CD4-positive, alpha-beta T cell treated with Interleukin-4 for 4 hours (primary cell): ENCODE measurements around the gene RRAD.

Source experiments
- DNase-seq: peaks from one replicate; pipeline ENCODE4 v3.0.0-alpha.2; 2020

The RRAD gene

GRCh38 chr16:66931665-66932064, 6.3 kb upstream of the RRAD start:
- no peak for DNase-seq

DNA sequence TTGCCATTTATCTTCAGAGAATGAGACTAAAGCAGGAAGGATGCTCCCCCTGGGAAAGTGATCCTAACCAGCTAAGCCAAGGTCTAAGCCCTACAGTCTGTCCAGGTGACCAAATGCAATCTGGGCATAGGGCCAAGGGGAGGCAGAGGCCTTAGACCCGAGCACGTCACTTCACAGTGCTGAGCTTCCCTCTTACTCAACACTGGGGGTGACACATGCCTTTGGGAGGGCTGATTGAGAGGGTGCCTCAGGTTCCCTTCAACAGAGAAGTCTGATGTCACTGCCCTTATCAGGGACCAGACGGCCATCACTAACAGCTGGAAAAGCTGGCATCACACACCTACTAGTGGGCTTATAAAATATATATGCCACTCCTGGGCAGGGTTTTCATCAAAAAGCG, 4.9 kb upstream of the RRAD start:
- DNase-seq = no peak

DNA sequence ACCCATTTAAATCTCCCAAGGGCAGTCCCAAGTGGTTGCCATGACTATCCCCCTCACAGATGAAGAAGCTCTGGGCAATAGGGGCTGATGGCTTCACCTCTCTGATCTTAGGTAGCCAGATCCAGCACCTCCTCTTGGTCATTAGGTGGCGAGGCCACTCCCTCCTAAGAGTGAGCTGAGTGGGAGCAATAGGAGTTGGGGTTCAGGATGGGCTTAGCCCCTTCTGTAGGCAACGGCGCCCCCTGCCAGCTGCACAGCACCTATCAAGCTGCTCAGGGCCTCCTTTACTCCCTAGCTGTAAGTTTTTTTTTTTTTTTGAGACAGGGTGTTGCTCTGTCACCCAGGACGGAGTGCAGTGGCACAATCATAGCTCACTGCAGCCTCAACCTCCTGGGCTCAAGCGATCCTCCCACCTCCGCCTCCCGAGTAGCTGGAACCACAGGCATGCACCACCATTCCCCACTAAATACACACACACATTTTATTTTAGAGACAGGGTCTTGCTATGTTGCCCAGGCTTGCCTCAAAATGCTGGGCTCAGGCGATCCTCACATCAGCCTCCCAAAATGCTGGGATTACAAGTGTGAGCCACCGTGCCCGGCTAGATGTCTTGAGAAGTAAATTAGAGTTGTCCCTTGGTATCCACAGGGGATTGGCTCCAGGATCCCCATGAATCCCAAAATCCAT, 3.5 kb upstream of the RRAD start:
- no peak for DNase-seq

DNA sequence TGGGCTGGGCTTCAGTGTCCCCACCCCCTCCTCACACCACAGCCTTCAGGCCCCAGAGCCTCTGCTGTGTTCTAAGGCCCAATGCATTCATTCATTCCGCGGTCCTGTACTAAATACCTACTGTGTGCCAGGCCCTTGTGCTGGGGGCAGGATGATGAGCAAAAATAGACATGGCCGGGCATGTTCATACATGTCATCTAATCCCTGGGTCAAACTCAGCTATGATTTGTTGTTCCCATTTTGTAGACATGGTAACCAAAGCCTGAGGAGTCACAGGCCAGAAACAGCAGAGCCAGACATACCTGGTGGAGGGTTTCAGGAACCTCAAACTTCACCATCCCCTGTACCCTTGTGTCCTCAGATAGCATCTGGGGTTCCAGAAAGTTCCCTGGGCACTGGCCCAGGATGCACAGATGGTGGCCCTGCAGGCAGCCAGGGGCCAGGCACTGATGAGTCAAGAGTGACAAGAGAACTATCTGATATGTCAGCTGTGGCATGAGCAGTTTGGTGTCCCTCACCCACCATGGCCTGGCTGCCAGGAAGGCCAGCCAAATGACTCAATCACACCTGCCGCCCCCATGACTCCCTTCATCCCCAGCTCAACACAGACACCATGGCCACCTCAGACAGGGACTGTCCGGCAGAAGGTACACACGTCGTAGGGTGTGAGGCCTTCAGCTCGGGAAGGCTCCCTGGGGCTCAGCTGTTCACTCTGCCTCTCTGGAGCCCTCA, 2.7 kb upstream of the RRAD start:
- no peak for DNase-seq

- no peak for DNase-seq
Measured at GRCh38 chr16:66926961-66927436, 1.7 kb upstream of the RRAD start.

DNA sequence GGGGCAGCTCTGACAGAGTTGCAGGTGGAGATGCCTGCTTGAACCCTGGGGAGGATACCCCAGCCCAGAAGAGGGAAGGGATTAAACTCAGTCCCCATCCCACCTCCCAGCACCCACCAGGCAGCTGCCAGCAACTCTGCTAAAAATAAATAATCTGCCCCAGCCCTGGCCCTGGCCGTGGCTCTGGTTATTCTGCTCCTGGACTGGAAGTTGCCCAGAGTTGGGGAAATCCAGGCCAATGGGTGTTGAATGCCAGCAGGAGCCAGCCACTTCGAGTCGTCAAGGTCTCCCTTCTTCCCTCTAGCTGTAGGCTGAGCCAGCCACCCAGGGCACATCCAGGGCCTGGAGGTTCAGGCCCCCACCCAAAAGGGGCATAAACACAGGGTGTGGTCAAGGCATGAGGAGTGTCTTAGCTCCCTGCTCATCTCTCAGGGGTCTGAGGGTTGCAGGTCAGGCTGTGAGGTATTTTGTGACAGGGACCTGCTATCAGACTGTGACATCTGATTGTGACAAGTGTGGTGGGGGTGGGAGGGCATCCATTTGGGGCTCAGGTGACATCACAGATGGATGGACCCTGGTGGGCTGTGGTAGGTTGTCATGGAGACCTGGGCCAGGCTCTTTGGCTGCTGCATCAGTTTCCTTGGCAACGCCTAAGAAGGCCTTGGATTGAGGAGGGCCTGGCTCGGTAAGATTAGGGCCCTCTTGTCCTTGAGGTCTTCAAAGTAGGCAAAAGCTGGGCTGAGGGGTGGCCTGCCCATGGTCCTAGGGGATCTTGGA, 1.0 kb upstream of the RRAD start:
- no peak for DNase-seq

- no peak for DNase-seq
Measured at GRCh38 chr16:66924527-66925321, 611 bp downstream of the RRAD start.

DNA sequence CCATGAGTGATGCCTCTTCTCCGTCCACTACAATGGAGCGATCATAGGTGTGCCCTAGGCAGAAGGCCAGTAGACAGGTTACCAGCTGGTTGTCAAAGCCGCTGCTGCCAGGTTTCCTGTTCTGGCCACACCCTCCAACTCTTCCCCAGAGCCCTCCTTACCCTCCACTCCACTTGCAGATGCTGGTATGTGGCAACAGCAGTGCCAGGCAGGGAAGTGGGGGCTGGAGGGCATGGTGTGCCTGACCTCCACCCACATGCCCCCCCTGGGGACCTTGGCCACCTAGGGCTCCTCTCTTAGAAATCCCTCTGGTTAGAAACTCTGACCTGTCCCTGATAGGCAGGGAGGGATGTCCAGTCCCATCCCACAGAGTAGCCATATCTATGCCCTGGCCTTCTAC, 1.5 kb downstream of the RRAD start:
- no peak for DNase-seq

DNA sequence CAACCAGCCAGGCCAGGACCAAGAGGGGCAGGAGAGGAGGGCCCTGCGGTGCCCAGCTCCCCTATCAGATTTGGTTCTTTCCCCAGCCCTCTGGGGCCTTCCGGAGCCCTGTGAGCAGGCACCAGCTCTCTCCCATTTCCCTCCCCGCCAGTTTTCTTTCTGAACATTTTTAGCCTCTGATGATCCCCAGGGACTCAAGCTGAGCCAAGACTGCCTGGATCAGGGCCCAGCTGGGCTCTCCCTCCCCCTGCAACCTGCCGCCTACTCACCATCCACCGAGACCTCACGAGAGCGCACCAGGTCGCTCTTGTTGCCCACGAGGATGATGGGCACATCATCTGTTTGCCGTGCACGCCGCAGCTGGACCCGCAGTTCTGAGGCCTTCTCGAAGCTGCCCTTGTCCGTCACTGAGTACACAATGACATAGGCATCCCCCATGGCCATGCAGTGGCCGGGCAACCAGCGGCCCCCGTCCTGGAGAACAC, 2.0 kb downstream of the RRAD start:
- DNase-seq = no peak

- no peak for DNase-seq
Measured at GRCh38 chr16:66921729-66922450, 3.4 kb downstream of the RRAD start.

- no peak for DNase-seq
Measured at GRCh38 chr16:66920924-66921680, 4.2 kb downstream of the RRAD start.

DNA sequence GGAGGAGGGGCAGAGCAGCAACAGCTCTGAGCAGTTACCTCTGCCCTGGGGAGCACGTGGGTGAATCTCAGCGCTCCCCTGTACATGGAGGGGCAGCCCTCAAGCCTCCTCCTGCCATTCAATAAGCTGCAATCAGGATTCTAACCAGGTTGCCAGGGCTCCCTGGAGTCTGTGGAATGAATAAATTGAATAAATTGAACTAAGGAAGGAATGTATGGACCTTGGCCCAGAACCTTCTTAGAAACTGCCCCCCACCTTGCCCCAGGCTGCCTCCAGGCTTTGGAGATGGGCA, 5.1 kb downstream of the RRAD start:
- no peak for DNase-seq

- DNase-seq = no peak
Measured at GRCh38 chr16:66919569-66920298, 5.6 kb downstream of the RRAD start.

DNA sequence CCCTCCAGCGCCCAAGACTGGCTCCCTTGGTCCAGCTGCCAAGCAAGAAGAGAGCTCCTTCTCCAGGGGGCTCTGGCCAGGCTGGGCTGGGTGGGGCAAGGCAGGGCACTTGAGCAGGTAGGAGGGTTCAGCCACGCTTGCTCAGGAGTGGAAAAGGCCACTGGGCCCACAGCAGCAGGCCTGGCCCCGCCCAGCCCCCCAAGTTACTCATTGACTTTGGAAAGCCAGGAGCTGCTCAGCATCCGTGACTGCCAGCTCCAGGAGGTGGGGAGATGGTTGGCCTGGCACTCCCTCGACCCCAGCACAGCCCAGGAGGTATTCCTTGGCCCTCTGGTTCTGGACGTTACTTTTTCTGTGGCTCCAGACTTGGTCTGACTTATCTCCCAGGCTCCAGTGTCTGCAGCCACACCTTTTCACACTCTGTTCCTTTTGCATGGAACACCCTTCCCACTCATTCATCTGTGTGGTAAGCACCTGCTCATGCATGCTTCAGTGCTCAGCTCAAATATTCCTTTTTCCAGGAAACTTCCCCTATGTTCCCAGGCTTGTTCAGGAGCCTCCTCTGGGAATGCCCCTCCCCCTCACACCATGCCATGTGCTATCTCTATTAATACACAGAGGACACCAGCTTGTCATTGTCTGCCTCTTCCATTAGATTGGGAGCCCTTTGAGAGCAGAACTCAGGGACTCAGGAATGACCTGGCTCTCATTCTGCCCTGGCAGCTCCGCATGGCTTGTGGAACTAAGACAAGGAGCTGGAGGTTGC, 6.3 kb downstream of the RRAD start, which contains the start of gene CDH16:
TSS of gene CDH16 (minus strand) at position 83 of the 766 bp plus-strand sequence. CDS start 820 bp downstream, outside the sequence.
- DNase-seq = no peak

GRCh38 chr16:66918355-66918754, 7.0 kb downstream of the RRAD start:
- DNase-seq = no peak

GRCh38 chr16:66917741-66918140, 7.6 kb downstream of the RRAD start:
- no peak for DNase-seq

DNA sequence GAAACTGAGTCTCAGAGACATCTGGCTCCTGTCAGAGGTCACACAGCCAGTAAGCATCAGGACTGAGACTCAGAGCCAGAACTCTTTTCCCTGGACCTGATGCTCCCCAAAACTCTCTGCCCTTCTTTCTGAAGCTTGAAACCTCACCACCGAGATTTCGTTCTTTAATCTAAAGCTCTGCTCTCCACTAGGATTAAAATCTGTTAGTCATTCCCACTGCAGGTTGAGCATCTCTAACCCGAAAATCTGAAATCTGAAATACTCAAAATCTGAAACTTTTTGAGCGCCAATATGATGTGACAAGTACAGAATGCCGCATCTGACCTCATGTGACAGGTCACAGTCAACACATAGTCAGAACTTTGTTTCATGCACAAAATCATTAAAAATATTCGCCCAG, 8.8 kb downstream of the RRAD start:
- no peak for DNase-seq

- DNase-seq = no peak
Measured at GRCh38 chr16:66915041-66915440, 10.3 kb downstream of the RRAD start.

- DNase-seq = no peak
Measured at GRCh38 chr16:66914541-66914940, 10.8 kb downstream of the RRAD start.

- no peak for DNase-seq
Measured at GRCh38 chr16:66913711-66914110, 11.6 kb downstream of the RRAD start.
